IMR-90 (cell line): Measurements from ENCODE around the gene SRXN1. TPM values are rescaled to one million over a fixed set of nuclear protein-coding genes. Genes with fewer than 3 reads are reported as not detected.

Source experiments
- ATAC-seq: fragments of 200-7000 bp; cut with Tn5 transposase; 2 replicates; pipeline ENCODE4 v1.9.1; 2020; ENCODE audit warnings: low read depth, mild to moderate bottlenecking, moderate library complexity
- BruUV-seq: library from RNA; stranded (reverse); fragments of 400-500 nt; replicated peaks from 2 replicates; lab custom pipeline; 2021; lab: Mats Ljungman, UMichigan
- CTCF ChIA-PET: fragments of 300-600 bp; formaldehyde crosslinking; extraction: SDS; loops from one replicate; lab custom pipeline; 2021; ENCODE audit warnings: antibody characterized with exemption; lab: Yijun Ruan, JAX
- POLR2A ChIA-PET: fragments of 300-600 bp; sonication (Branson Sonifier 250); formaldehyde crosslinking; loops from one replicate; lab custom pipeline; 2022; ENCODE audit warnings: antibody characterized with exemption; ENCODE audit not compliant: unreplicated experiment; lab: Charles Lee
- DNase-seq: peaks from one replicate; pipeline ENCODE4 v3.0.0; 2013
- H2AFZ ChIP-seq: replicated peaks from 2 replicates; pipeline ENCODE3; 2013; ENCODE audit warnings: low read length, mild to moderate bottlenecking; ENCODE audit not compliant: poor library complexity
- H2AK5ac ChIP-seq: 2 replicates; pipeline ENCODE4 v1.6.1; 2013; ENCODE audit warnings: low read depth, low read length, inconsistent platforms
- H2AK9ac ChIP-seq: replicated peaks from 2 replicates; pipeline ENCODE3; 2013; ENCODE audit warnings: mild to moderate bottlenecking, low read depth, low read length, moderate library complexity; ENCODE audit not compliant: poor library complexity
- H2BK120ac ChIP-seq: 2 replicates; pipeline ENCODE4 v1.6.1; 2013; ENCODE audit warnings: low read depth, low read length, inconsistent platforms
- H2BK15ac ChIP-seq: 3 replicates; pipeline ENCODE4 v1.6.1; 2013; ENCODE audit warnings: low read depth, low read length, inconsistent platforms
- H2BK20ac ChIP-seq: 2 replicates; pipeline ENCODE4 v1.6.1; 2013; ENCODE audit warnings: low read depth, mild to moderate bottlenecking, inconsistent platforms, low read length, moderate library complexity
- H2BK5ac ChIP-seq: 2 replicates; pipeline ENCODE4 v1.6.1; 2013; ENCODE audit warnings: mild to moderate bottlenecking, low read depth, low read length, inconsistent platforms; ENCODE audit not compliant: poor library complexity, severe bottlenecking
- H3K14ac ChIP-seq: replicated peaks from 2 replicates; pipeline ENCODE4 v1.6.1; 2013; ENCODE audit warnings: low read depth, low read length, inconsistent platforms
- H3K18ac ChIP-seq: 2 replicates; pipeline ENCODE4 v1.6.1; 2013; ENCODE audit warnings: low read depth, low read length, control low read depth
- H3K23ac ChIP-seq: 2 replicates; pipeline ENCODE4 v1.6.1; 2013; ENCODE audit warnings: low read depth, low read length, inconsistent platforms
- H3K27ac ChIP-seq: 2 replicates; pipeline ENCODE4 v1.5.1; 2013; ENCODE audit warnings: mild to moderate bottlenecking, control low read depth, low read length; ENCODE audit not compliant: insufficient read depth
- H3K27me3 ChIP-seq: 2 replicates; pipeline ENCODE4 v1.6.1; 2013; ENCODE audit warnings: low read length; ENCODE audit not compliant: control insufficient read depth, insufficient read depth
- H3K36me3 ChIP-seq: 2 replicates; pipeline ENCODE4 v1.6.1; 2013; ENCODE audit warnings: low read length, mixed read lengths; ENCODE audit not compliant: control insufficient read depth, insufficient read depth
- H3K4ac ChIP-seq: 2 replicates; pipeline ENCODE4 v1.6.1; 2013; ENCODE audit warnings: low read depth, low read length, inconsistent platforms
- H3K4me1 ChIP-seq: 2 replicates; pipeline ENCODE4 v1.6.1; 2013; ENCODE audit warnings: low read length, mixed read lengths; ENCODE audit not compliant: control insufficient read depth, insufficient read depth
- H3K4me2 ChIP-seq: 2 replicates; pipeline ENCODE4 v1.6.1; 2013; ENCODE audit warnings: low read depth, mild to moderate bottlenecking, control low read depth, low read length, moderate library complexity
- H3K4me3 ChIP-seq: 2 replicates; pipeline ENCODE4 v1.5.1; 2013; ENCODE audit warnings: low read depth, mild to moderate bottlenecking, control low read depth, low read length, moderate library complexity; ENCODE audit not compliant: insufficient read depth
- H3K56ac ChIP-seq: 2 replicates; pipeline ENCODE4 v1.6.1; 2013; ENCODE audit warnings: low read length, inconsistent platforms; ENCODE audit not compliant: insufficient read depth; ENCODE audit errors: extremely low read depth
- H3K79me1 ChIP-seq, 2 experiments: 2 replicates each; pipeline ENCODE4 v1.6.1; 2013; ENCODE audit warnings: low read length in 2 of 2, inconsistent platforms in 1 of 2, low read depth in 1 of 2
- H3K9ac ChIP-seq: 2 replicates; pipeline ENCODE4 v1.6.1; 2013; ENCODE audit warnings: low read depth, low read length, control low read depth
- H3K9me1 ChIP-seq: 2 replicates; pipeline ENCODE4 v1.6.1; 2013; ENCODE audit warnings: low read length, inconsistent platforms; ENCODE audit not compliant: insufficient read depth
- H3K9me3 ChIP-seq: 2 replicates; pipeline ENCODE4 v1.6.1; 2013; ENCODE audit warnings: low read length; ENCODE audit not compliant: control insufficient read depth, insufficient read depth
- H4K20me1 ChIP-seq: 2 replicates; pipeline ENCODE4 v1.6.1; 2013; ENCODE audit warnings: low read length, inconsistent platforms; ENCODE audit not compliant: insufficient read depth
- H4K5ac ChIP-seq: 2 replicates; pipeline ENCODE4 v1.6.1; 2013; ENCODE audit warnings: mild to moderate bottlenecking, low read depth, low read length, control low read depth
- H4K8ac ChIP-seq, 2 experiments: 2 replicates each; pipeline ENCODE4 v1.6.1; 2013; ENCODE audit warnings: low read depth in 2 of 2, low read length in 2 of 2, control low read depth in 1 of 2, inconsistent platforms in 1 of 2
- H4K91ac ChIP-seq: 2 replicates; pipeline ENCODE4 v1.6.1; 2013; ENCODE audit warnings: low read depth, low read length, inconsistent platforms; ENCODE audit not compliant: insufficient read depth
- CHD1 ChIP-seq: IDR thresholded peaks from 2 replicates; pipeline ENCODE4 v1.6.1; 2012; ENCODE audit warnings: low read depth, low read length, improper control_type of control experiment
- CTCF ChIP-seq: conservative IDR thresholded peaks from 2 replicates; pipeline ENCODE4 v1.5.1; 2012; ENCODE audit warnings: mild to moderate bottlenecking, low read depth, low read length, improper control_type of control experiment
- MAFK ChIP-seq: IDR thresholded peaks from 2 replicates; pipeline ENCODE4 v1.6.1; 2012; ENCODE audit warnings: low read depth, low read length, improper control_type of control experiment
- MAZ ChIP-seq: IDR thresholded peaks from 2 replicates; pipeline ENCODE4 v1.6.1; 2012; ENCODE audit warnings: low read depth, mild to moderate bottlenecking, low read length, improper control_type of control experiment, moderate library complexity, borderline replicate concordance
- MXI1 ChIP-seq: IDR thresholded peaks from 2 replicates; pipeline ENCODE4 v1.6.1; 2012; ENCODE audit warnings: low read depth, mild to moderate bottlenecking, low read length, moderate library complexity, borderline replicate concordance
- NFE2L2 ChIP-seq: fragments of 150-350 bp; IDR thresholded peaks from 2 replicates; pipeline ENCODE4 v1.6.1; 2016; ENCODE audit warnings: low read depth, mild to moderate bottlenecking, low read length
- RAD21 ChIP-seq: IDR thresholded peaks from 2 replicates; pipeline ENCODE4 v1.6.1; 2012; ENCODE audit warnings: low read length, improper control_type of control experiment
- RFX5 ChIP-seq: IDR thresholded peaks from 2 replicates; pipeline ENCODE4 v1.8.0; 2012; ENCODE audit warnings: low read depth, mild to moderate bottlenecking, low read length, moderate library complexity
- WGBS, 2 experiments: methylation state at CpG; one replicate each; pipeline versions ENCODE4 v1.1.5 to v1.1.7; 2013; ENCODE audit warnings: missing lambda C conversion rate in 2 of 2; ENCODE audit not compliant: insufficient read length in 1 of 2; ENCODE audit errors: extremely low coverage in 2 of 2; 5-methylcytosine and 5-hydroxymethylcytosine counted together
- dilution Hi-C: fragments of 300-500 bp; cut with HindIII; formaldehyde crosslinking; loops from one replicate; pipeline ENCODE4 v1.14.3; 2018; ENCODE audit warnings: low sequenced_read_pairs; ENCODE audit not compliant: unreplicated experiment
- in situ Hi-C: fragments of 300-500 bp; cut with MboI; formaldehyde crosslinking; loops from 3 replicates; pipeline ENCODE4 v1.14.3; 2019; ENCODE audit warnings: low sequenced_read_pairs, inconsistent platforms, mixed read lengths
- intact Hi-C: fragments of 100-400 bp; cut with micrococcal nuclease; formaldehyde crosslinking; loops from 2 replicates; pipeline ENCODE4 v1.10.0; 2022
- polyA plus RNA-seq, 3 experiments: library from polyadenylated mRNA; depleted of rRNA; stranded (reverse); fragments of >200 nt; gene quantifications; 2 replicates each; pipeline ENCODE4 v1.2.3, GENCODE V29; 2012; ENCODE audit warnings: low replicate concordance in 1 of 3
- total RNA-seq: library from RNA; depleted of rRNA; stranded (reverse); fragments of >200 nt; gene quantifications from 2 replicates; pipeline ENCODE4 v1.2.3, GENCODE V29; 2012

Gene SRXN1
- total and polyA plus RNA-seq, 2 of the 4 experiments (the other 2 are of a cell fraction): 51.2 to 71.2 TPM

- Histone ChIP-seq H3K4ac (no peak overlapping the region), H3K27ac (no peak overlapping the region), H3K56ac (no peak overlapping the region), H3K36me3 (no peaks in the 10 kb centered on the region), H3K18ac (no peak overlapping the region), H4K20me1 (no peaks in the 10 kb centered on the region), H3K23ac (no peak overlapping the region), H2BK20ac (no peak overlapping the region), H2BK15ac (no peak overlapping the region), H3K9me3 (peaks cover 5% of the 10 kb centered on the region), H2AK5ac (no peak overlapping the region), H2BK5ac (no peak overlapping the region), H3K27me3 (peaks cover 27% of the 10 kb centered on the region), H3K9ac (no peak overlapping the region), H4K91ac (no peak overlapping the region), H3K14ac (no peak overlapping the region), H3K4me1 (no peaks in the 10 kb centered on the region), H3K9me1 (no peaks in the 10 kb centered on the region), H3K4me3 (no peak overlapping the region), H3K4me2 (no peak overlapping the region), H2BK120ac (no peak overlapping the region), H4K5ac (no peak overlapping the region), H2AFZ (no peak overlapping the region), H4K8ac (no peak overlapping the region), H3K79me1 (no peaks in the 10 kb centered on the region), H2AK9ac (no peak overlapping the region)
- intact Hi-C loops: no loop called here
- BruUV-seq: no TSS peak
- in situ Hi-C loops: no loop called here
- dilution Hi-C loops: no loop called here
- ChIA-PET CTCF (interaction anchor here (0.7 kb wide), 1 partner anchor 359 kb away, joined by 4 read pairs; no protein-coding TSS in a partner anchor), POLR2A (no interaction called here)
- no peak for TF ChIP-seq MXI1
- TF ChIP-seq MAFK: no peak
- TF ChIP-seq NFE2L2: no peak
- TF ChIP-seq CTCF: no peak
- TF ChIP-seq RAD21: no peak
- TF ChIP-seq MAZ: no peak
- no peak for TF ChIP-seq RFX5
- TF ChIP-seq CHD1: no peak
- DNase-seq (no peak), ATAC-seq (no peak)
- 43% methylated on average over 1 of the region's 7 CpGs; no CpG with 5 or more reads in 1 of the 2 experiments for WGBS, 2 experiments
Measured at GRCh38 chr20:622161-622560, 30.8 kb downstream of the SRXN1 start.
